ENCODE results near the gene SYNPO2L.
"Not testable (repeated sequence)": the region's sequence is repeated elsewhere in the genome, so short reads cannot be mapped to it uniquely, and the experiment has no call there.

The SYNPO2L gene

GRCh38 chr10:73648975-73649829 lies 6.6 kb downstream of the SYNPO2L start:
- no peak for DNase-seq (ENCODE audit: low read depth, low spot score)

DNA sequence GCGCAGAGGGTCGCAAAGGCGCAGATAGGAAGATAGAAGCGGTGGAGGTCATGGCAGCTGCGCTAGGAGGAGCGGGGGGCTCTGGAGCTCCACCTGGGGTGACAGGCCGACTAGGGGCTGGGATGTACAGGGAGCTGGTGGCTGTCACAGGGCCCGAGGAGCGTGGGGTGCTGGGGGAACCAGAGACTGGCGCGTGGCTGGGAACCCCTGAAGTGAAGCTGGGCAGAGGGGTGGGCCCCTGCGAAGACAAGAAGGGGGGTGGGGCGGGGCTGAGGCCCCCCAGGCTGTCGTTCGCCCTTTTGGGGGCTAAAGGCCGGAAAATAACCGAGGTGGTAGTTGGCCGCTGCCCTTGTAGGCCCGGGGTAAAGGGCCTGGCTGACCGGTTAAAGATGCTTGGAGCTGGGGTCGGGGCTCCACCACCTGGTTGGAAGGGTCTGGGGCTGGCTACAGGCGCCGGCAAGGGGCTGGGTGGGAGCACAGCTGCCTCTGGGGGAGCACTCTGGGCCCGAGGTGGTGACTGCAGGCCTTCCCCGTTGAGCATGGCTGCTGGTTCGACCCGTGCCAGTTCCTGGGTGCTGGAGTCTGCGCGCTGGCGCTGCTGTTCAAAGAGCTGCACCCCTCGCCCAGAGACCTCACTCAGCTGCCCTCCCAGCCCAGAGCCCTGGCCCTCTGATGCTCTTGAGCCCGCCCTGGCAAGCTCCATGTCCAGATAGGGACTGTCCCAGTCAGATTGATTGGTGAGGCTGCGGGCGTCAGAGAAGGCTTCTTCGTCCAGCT lies 7.8 kb downstream of the SYNPO2L start:
- no peak for DNase-seq (ENCODE audit: low read depth, low spot score)

- DNase-seq (ENCODE audit: low read depth, low spot score) = no peak
These were observed 8.5 kb downstream of the SYNPO2L start for GRCh38 chr10:73647211-73647874.

DNA sequence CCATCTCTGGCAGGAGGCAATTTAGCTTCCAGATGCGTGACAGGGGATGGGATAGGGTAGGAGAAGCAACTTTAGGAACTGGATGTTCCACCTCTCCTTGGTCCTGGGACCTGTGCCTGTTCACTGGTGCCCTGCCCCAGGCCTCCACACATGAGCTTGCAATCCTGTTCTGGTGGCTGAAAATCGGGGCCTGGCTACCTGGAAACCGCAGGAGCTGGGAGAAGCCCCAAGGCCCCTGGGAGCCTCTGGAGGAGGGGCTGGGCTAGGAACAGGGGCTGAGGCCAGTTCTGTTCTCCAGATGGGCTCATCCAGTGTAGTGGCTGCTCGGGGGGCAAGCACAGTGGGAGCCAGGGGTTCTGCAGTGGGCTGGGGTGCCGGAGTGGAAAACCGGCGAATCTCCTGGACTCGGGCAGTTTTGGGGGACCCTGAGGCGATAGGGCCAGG lies 9.2 kb downstream of the SYNPO2L start:
- no peak for DNase-seq (ENCODE audit: low read depth, low spot score)

GRCh38 chr10:73645251-73645650 lies 10.6 kb downstream of the SYNPO2L start:
- no peak for DNase-seq (ENCODE audit: low read depth, low spot score)

DNA sequence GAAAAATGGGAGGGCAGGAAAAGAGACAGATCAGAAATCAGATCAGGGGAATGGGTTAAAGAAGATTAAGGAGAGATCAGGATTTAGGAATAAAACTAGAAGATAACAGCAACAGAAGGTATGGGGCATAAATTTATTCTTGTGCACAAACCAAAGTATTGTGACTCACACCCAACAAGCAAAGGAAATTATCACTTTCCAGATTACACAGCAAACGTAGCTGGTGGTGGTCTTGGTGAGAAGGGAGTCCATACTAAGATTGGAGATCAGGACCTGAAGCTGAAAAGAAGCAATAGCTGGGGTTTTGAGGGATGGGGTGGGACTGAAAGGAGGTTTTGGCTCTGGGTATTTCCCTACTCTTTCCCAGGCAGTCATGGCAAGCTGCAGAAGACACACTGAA lies 11.1 kb downstream of the SYNPO2L start:
- DNase-seq (ENCODE audit: low read depth, low spot score) = no peak

DNA sequence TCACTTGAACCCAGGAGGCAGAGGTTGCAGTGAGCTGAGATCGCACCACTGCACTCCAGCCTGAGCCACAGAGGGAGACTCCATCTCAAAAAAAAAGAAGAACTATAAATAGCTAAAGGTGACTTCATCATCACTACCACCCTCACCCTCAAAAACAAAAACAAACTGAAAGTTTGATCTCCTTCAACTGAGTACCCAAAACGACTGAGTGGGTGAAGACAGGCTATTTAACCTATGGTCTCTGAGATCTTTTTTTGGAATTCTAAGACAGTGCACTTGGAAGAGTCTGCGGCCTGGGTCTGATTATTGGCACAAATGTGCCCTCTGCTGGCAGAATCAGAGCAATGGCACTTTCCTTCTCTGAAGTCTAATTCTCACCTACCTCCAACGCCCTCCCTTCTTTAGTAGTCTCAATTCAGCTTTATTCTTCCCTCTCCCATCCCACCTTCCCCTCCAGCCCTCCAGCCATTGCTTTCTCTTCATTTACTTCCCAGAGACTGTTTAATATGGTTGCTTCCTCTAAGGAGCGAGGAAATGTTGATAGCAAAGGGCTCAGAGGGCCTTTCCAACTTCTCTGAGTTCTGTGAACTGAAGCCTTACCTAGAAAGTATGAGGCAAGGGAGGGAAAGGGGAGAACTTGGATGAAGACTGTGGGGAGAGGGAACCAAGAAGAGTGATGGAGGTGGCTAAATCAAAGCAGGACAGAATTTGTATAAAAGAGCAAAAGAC lies 11.7 kb downstream of the SYNPO2L start:
- DNase-seq (ENCODE audit: low read depth, low spot score) = peak; percentile 25

GRCh38 chr10:73643362-73643761 lies 12.5 kb downstream of the SYNPO2L start:
- no peak for DNase-seq (ENCODE audit: low read depth, low spot score)

DNA sequence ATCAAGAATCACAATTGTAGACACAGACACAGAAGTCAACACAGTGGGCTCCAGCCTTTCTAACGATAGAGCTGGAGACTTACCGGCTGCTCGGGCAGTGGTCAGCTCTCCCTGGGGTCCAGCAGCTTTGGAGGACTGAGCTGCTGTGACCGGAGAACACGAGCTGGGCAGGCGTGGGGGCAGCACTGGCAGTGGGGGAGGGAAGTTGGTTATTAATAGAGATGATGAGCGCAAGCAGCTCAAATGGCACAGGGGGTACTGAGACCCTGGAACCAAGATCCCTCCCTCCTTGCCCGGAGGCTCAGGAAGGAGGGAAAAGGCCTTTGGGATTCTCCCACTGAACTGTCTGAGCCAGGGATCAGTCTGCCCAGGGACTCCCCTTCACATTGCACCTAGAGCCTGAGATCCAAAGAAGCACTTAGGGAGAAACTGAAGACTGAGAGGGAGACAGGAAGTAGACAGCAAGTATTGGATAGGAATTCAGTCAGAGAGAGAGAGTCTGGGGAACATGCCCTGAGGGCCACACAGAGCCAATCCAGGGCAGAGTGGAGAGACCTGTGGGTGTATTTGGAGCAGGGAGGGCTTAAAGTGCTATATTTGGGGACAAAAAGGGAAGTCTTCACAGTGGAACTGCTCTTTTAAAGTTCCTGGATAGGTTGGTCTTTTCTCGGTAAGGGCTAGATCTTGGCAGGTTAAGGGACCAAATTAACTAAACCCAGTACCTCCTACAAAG lies 14.3 kb downstream of the SYNPO2L start, which contains the start of gene MYOZ1:
Gene MYOZ1 (minus strand): TSS at position 147 of the 733 bp plus-strand sequence. CDS start 1,457 bp downstream, outside the sequence.
- DNase-seq (ENCODE audit: low read depth, low spot score) = no peak

DNA sequence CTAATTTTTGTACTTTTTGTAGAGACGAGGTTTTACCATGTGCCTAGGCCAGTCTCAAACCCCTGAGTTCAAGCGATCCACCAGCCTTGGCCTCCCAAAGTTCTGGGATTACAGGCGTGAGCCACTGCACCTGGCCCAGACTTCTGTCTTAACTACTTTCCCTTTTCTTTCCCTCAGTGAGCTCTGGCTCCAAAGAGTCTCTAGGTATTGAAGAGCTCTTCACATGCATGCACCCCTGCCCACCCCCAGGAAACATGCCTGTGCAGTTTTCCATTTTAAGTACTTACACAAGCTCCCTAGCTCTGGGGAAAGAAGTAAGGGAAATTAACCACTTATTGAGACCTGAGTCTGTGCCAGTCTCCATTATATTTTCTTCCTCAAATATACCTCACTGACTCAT lies 16.5 kb downstream of the SYNPO2L start:
- no peak for DNase-seq (ENCODE audit: low read depth, low spot score)

DNA sequence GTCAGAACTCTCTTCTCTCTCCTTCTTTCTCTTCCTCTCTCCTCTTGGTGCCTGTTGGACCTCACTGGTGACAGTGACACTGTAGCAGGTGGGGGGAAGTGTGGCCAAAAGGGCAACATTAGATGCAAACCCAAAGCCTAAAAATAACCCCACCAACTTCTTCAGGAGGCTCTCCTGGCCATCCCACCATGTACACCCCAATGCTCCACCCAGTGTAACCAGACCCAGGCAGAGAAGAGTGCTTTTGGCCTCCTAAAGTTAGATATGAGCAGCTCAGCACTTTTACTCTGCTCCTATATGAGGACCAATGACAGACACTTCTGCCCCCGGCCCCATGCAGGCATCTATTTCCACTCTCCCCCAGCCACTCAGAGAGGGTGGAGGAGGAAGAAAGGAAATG lies 20.0 kb downstream of the SYNPO2L start:
- DNase-seq (ENCODE audit: low read depth, low spot score) = no peak

DNA sequence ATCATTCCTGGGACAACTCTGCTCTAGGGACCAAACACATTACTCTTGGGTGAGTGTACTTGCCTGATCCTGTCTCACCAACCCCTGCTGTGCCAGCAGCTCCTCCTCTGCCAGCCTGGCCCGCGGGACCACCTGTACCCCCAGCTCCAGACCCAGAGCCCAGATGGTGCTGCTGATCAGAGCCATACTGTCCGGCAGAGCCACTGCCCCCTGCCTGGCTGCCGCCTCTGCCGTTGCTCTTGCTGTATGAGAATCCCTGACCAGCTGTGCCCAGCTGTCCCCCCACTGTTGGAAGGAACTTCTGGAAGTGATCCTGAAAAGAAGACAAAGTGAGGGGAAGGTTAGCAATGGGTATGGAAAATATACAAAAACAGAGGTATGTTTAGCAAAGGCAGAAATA lies 21.4 kb downstream of the SYNPO2L start:
- DNase-seq (ENCODE audit: low read depth, low spot score) = no peak

- no peak for DNase-seq (ENCODE audit: low read depth, low spot score)
These were observed 26.7 kb downstream of the SYNPO2L start for GRCh38 chr10:73629165-73629564.

GRCh38 chr10:73628405-73628804 lies 27.4 kb downstream of the SYNPO2L start:
- DNase-seq (ENCODE audit: low read depth, low spot score) = no peak

- DNase-seq (ENCODE audit: low read depth, low spot score) = no peak
These were observed 28.5 kb downstream of the SYNPO2L start for GRCh38 chr10:73627300-73627699.

DNA sequence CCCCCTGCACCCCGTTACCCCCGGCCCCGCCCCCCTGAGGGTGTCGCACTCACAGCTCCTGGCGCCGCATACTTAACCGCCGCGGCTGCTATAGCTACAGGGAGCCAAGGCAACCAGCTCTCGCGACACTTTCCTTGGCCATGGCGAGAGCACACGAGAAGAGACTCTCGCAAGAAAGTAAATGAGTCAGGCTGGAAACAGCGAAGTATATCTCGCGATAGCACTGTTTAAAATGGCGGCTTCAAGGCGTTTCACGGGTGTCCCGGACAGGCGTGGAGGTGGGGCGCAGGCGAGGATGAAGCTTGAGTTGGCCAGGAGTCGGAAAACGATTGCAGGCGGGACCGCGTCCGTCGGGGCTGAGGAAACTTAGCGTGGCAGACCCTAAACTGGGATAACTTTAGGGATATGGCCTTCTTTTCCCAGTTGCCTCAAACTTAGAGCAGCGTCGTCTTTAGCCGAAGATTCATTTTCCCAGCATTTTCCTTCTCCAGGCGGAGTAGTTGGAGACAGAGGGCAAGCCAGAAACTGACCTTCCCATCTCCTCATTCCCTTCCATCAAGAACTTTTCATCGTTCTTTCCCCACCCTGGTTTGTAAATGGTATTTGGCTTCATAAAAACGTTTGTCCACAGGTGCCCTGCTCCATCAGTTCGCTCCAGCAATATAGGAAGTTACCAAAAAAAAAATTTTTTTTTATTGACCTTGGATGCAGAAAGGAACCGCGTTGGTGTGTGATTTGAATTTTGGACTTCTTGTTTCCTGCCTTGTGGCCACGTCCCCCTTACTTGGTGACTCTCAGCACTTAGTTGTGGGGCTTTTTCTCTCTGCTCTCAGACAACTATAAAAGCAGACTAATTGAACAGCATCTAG lies 29.7 kb downstream of the SYNPO2L start:
- DNase-seq (ENCODE audit: low read depth, low spot score) = peak; percentile 87

DNA sequence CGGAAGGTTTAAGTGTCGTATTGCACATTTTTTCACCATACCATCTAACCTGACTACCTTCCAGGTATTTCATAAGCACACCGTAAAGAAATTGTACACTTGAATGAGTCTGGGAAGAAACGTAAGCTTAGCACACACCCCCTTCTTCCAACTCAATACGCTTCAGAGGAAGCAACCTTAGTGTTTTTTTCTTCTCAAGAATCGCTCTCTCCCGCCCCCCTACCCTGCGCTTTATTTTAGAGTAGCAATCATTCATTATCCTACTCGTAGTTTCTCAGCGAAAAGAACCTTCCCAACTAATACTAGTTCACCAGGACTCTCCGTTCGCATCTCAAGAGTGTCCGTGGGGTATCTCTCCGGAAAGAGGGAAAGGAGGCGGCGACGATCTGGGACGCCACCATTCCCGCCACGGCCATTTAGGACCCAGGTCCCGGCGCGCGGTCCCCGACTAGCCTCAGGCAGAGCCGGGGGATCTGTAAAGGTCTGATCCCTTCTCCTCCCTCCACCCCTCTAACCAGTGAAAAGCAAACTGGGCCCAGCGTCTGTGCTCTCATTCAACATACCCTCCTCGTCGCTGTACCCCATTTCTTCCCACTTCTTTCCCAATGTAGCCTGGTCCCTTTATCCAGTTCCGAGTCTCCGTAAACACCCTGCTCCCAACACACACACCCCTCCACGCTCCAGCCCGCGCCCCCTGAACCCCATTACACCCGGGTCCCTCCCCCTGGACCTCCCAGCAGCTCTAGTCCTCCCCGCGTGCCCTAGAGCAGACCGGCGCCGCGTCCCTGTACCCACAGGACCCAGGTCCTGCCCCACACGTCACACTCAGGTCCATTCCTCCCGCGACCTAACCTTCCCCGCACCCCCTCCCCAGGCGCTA lies 30.6 kb downstream of the SYNPO2L start:
- no peak for DNase-seq (ENCODE audit: low read depth, low spot score)

DNA sequence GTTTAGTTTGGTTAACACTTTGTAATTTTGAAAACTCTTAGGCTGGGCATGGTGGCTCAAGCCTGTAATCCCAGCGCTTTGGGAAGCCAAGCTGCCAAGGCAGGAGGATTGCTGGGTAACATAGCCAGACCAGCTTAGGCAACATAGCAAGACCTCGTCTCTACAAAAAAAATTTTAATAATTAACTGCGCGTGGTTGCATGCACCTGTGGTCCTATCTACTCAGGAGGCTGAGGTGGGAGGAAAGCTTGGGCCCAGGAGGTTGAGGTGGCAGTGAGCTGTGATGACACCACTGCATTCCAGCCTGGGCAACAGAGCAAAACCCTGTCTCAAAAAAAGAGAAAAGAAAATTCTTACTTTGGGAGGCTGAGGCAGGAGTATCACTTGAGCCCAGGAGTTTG lies 32.8 kb downstream of the SYNPO2L start:
- no peak for DNase-seq (ENCODE audit: low read depth, low spot score)

DNA sequence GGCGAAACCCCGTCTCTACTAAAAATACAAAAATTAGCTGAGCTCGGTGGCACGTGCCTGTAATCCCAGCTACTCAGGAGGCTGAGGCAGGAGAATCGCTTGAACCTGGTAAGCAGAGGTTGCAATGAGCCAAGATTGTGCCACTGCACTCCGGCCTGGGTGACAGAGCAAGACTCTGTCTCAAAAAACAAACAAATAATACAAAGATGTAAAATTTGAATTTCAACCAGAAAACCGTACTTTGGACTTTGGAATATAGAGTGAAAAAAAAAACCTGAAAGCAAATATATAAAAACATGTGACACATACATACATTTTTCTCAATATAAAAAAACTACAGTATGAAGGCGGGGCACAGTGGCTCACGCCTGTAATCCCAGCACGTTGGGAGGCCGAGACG lies 34.9 kb downstream of the SYNPO2L start:
- DNase-seq (ENCODE audit: low read depth, low spot score) = not testable (repeated sequence)

Measured in activated CD4-positive, CD25-positive, alpha-beta regulatory T cell treated with anti-CD3 and anti-CD28 coated beads, Interleukin-2, amount 50 U/mL, for 16 hours (primary cell).